Measurements from ENCODE around the gene CD300C. TPM values are rescaled to one million over a fixed set of nuclear protein-coding genes. Genes with fewer than 3 reads are reported as not detected.

The CD300C gene
- total and polyA plus RNA-seq, 10 of the 15 experiments (the other 5 are each of a cell fraction or from before 2014, with no cell fraction given) = 0.12 to 0.38 (median 0.23) TPM; not detected in 3

GRCh38 chr17:74573169-74573568 is 27.3 kb upstream of the CD300C start:
- Histone ChIP-seq H2AFZ (ENCODE audit: control insufficient read depth, low read depth, low read length) (no peak overlapping the region), H3K79me2 (ENCODE audit: control insufficient read depth, insufficient read depth, low read length) (no peaks in the 10 kb centered on the region), H3K9ac (ENCODE audit: control insufficient read depth, insufficient read depth, low read length) (no peak overlapping the region), H3K27ac (ENCODE audit: control insufficient read depth, insufficient read depth) (no peak overlapping the region), H3K4me1 (ENCODE audit: control insufficient read depth, insufficient read depth, low read length) (no peaks in the 10 kb centered on the region), H3K27me3 (replicated peaks in 1 of 2; ENCODE audit: control insufficient read depth in 2 of 2, insufficient read depth in 2 of 2, low read length in 1 of 2) (peaks cover 0 to 3% of the 10 kb centered on the region in 2 experiments; a peak in 1 of 4 replicates), H3K4me2 (ENCODE audit: control insufficient read depth, insufficient read depth) (no peak overlapping the region), H4K20me1 (ENCODE audit: control insufficient read depth, insufficient read depth) (no peaks in the 10 kb centered on the region), H3K4me3 (no peak overlapping the region), H3K9me3 (replicated peaks; ENCODE audit: control insufficient read depth, insufficient read depth, low read length) (no peaks in the 10 kb centered on the region), H3K36me3 (ENCODE audit: control insufficient read depth in 2 of 2, insufficient read depth in 2 of 2, low read length in 1 of 2) (no peaks in the 10 kb centered on the region)
- ChIA-PET SMC1A (ENCODE audit: uncharacterized antibody, unreplicated experiment) (interaction anchor here (1.0 to 1.2 kb wide), 2 partner anchors 15 to 71 kb away, joined by 3 read pairs; no protein-coding TSS in a partner anchor), RAD21 (ENCODE audit: unreplicated experiment) (no interaction called here), CTCF (interaction anchor here (0.8 to 1.6 kb wide), 5 partner anchors 19 to 164 kb away, joined by 3 to 8 read pairs (median 4); partner anchors contain the start of gene CD300LD), POLR2A (interaction anchor here (0.5 kb wide), 1 partner anchor 145 kb away, joined by 5 read pairs; no protein-coding TSS in a partner anchor)
- TF ChIP-seq HCFC1 (IDR thresholded peaks at IDR 0.05; ENCODE audit: low read length) = no peak
- no peak for TF ChIP-seq ZSCAN29 (IDR thresholded peaks at IDR 0.05)
- TF ChIP-seq HDAC6 (IDR thresholded peaks at IDR 0.05; ENCODE audit: unreplicated experiment) = no peak
- TF ChIP-seq CHD2 (IDR thresholded peaks at IDR 0.05; ENCODE audit: borderline replicate concordance, low read depth, low read length) = no peak
- TF ChIP-seq E2F8 (IDR thresholded peaks at IDR 0.05; ENCODE audit: low read depth, partially characterized antibody) = no peak
- TF ChIP-seq CHD1 (IDR thresholded peaks at IDR 0.05; ENCODE audit: low read depth, low read length) = no peak
- TF ChIP-seq SMAD1 (IDR thresholded peaks at IDR 0.05; ENCODE audit: low read depth, partially characterized antibody) = no peak
- TF ChIP-seq NBN (IDR thresholded peaks at IDR 0.05) = no peak
- no peak for TF ChIP-seq SREBF1 (IDR thresholded peaks at IDR 0.05; ENCODE audit: low read length)
- TF ChIP-seq IKZF1 (conservative IDR thresholded peaks at IDR 0.05) = no peak
- TF ChIP-seq YBX1 (IDR thresholded peaks at IDR 0.05) = no peak
- no peak for TF ChIP-seq WRNIP1 (IDR thresholded peaks at IDR 0.05; ENCODE audit: borderline replicate concordance, low read depth, low read length)
- TF ChIP-seq GATAD2B (conservative IDR thresholded peaks at IDR 0.05; ENCODE audit: low read depth) = no peak
- TF ChIP-seq KDM1A (IDR thresholded peaks at IDR 0.05; ENCODE audit: borderline replicate concordance) = no peak
- no peak for TF ChIP-seq PBX3 (IDR thresholded peaks at IDR 0.05; ENCODE audit: insufficient replicate concordance, low read depth, low read length)
- ATAC-seq = no peak
- intact Hi-C loops (cut with micrococcal nuclease; ENCODE audit: unreplicated experiment) (no loop called here), in situ Hi-C loops (cut with MboI) (loop anchor here (10.0 kb wide), 1 partner anchor 58 kb away; no protein-coding TSS in a partner anchor)
- WGBS (ENCODE audit: insufficient coverage, insufficient replicate concordance, low lambda C conversion rate, missing lambda C conversion rate) = 45% methylated on average over 3 of the region's 3 CpGs
- BruUV-seq (replicated peaks) = no TSS peak
- FAIRE-seq = no peak
- no peak for DNase-seq (ENCODE audit: low read depth, low spot score)

Measured in GM12878 (cell line).